ENCODE measurements around the gene STXBP5.
"Not testable (repeated sequence)": the region's sequence is repeated elsewhere in the genome, so short reads cannot be mapped to it uniquely, and the experiment has no call there.

STXBP5 gene

DNA sequence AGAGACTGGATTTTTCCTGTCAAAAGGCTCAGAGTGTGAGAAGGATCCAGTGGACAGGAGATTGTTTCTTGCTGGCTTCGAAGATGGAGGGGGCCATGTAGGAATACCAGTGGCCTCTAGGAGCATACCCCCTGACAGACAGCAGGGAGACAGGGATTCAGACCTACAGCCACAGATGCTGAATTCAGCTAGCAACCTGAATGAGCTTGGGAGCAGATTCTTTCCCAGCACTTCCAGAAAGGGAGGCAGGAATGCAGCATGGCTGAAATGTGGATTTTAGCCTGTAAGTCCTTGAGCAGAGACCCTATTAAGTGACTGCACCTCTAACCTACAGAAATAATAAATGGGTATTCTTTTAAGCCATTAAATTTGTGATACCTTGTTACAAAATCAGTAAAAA, 44.6 kb downstream of the STXBP5 start:
- H3K4me1 ChIP-seq (ENCODE audit: insufficient read depth, insufficient read length), result no peaks in the 10 kb centered on the region
- H3K27me3 ChIP-seq (ENCODE audit: insufficient read depth, insufficient read length), result no peaks in the 10 kb centered on the region
- TF ChIP-seq ZNF274 (IDR thresholded peaks at IDR 0.05; ENCODE audit: low read depth, low read length) (no peak), SUZ12 (IDR thresholded peaks at IDR 0.05; ENCODE audit: extremely low read depth, insufficient read depth, insufficient read length) (no peak), YY1 (IDR thresholded peaks at IDR 0.05; ENCODE audit: insufficient read depth, insufficient read length) (no peak)
- DNase-seq (ENCODE audit: low read depth, low spot score), result no peak
- H3K9me3 ChIP-seq (ENCODE audit: insufficient read depth, low read length), result no peaks in the 10 kb centered on the region
- no peak overlapping the region for H3K4me3 ChIP-seq (ENCODE audit: insufficient read length, low read depth)
- no peak overlapping the region for H3K9ac ChIP-seq (ENCODE audit: insufficient read length, low read depth)
- peaks cover 8% of the 10 kb centered on the region for H3K36me3 ChIP-seq (ENCODE audit: insufficient read depth, insufficient read length, low read length)

DNA sequence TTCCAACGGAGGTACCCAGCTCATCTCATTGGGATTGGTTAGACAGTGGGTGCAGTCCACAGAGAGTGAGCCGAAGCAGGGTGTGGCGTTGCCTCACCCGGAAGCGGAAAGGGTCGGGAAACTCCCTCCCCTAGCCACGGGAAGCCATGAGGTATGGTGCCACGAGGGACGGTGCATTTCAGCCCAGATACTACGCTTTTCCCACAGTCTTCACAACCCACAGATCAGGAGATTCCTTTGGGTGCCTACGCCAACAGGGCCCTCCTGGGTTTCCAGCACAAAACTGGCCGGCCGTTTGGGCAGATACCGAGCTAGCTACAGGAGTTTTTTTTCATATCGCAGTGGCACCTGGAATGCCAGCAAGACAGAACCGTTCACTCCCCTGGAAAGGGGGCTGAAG, 46.9 kb downstream of the STXBP5 start:
- Histone ChIP-seq H3K4me1 (ENCODE audit: insufficient read depth, insufficient read length) (no peaks in the 10 kb centered on the region), H3K9me3 (ENCODE audit: insufficient read depth, low read length) (no peaks in the 10 kb centered on the region), H3K9ac (ENCODE audit: insufficient read length, low read depth) (no peak overlapping the region), H3K27me3 (ENCODE audit: insufficient read depth, insufficient read length) (no peaks in the 10 kb centered on the region), H3K4me3 (ENCODE audit: insufficient read length, low read depth) (no peak overlapping the region), H3K36me3 (ENCODE audit: insufficient read depth, insufficient read length, low read length) (peaks cover 8% of the 10 kb centered on the region)
- TF ChIP-seq YY1 (IDR thresholded peaks at IDR 0.05; ENCODE audit: insufficient read depth, insufficient read length) (no peak), SUZ12 (IDR thresholded peaks at IDR 0.05; ENCODE audit: extremely low read depth, insufficient read depth, insufficient read length) (no peak), ZNF274 (IDR thresholded peaks at IDR 0.05; ENCODE audit: low read depth, low read length) (no peak)
- no peak for DNase-seq (ENCODE audit: low read depth, low spot score)

DNA sequence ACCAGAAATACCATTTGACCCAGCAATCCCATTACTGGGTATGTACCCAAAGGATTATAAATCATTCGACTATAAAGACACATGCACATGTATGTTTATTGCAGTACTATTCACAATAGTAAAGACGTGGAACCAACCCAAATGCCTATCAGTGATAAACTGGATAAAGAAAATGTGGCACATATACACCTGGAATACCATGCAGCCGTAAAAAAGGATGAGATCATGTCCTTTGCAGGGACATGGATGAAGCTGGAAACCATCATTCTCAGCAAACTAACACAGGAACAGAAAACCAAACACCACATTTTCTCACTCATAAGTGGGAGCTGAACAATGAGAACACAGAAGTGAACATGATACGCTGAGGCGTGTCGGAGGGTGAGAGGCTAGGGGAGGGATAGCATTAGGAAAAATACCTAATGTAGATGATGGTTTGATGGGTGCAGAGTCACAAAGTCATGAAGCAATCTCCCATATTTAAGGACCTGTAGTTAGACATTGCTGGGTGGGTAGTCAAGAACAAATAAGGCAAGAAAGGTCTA, 50.8 kb downstream of the STXBP5 start:
- not testable (repeated sequence) for H3K9me3 ChIP-seq (ENCODE audit: insufficient read depth, low read length); H3K9ac ChIP-seq (ENCODE audit: insufficient read length, low read depth); H3K4me1 ChIP-seq (ENCODE audit: insufficient read depth, insufficient read length); H3K27me3 ChIP-seq (ENCODE audit: insufficient read depth, insufficient read length); DNase-seq (ENCODE audit: low read depth, low spot score); H3K4me3 ChIP-seq (ENCODE audit: insufficient read length, low read depth); H3K36me3 ChIP-seq (ENCODE audit: insufficient read depth, insufficient read length, low read length)

DNA sequence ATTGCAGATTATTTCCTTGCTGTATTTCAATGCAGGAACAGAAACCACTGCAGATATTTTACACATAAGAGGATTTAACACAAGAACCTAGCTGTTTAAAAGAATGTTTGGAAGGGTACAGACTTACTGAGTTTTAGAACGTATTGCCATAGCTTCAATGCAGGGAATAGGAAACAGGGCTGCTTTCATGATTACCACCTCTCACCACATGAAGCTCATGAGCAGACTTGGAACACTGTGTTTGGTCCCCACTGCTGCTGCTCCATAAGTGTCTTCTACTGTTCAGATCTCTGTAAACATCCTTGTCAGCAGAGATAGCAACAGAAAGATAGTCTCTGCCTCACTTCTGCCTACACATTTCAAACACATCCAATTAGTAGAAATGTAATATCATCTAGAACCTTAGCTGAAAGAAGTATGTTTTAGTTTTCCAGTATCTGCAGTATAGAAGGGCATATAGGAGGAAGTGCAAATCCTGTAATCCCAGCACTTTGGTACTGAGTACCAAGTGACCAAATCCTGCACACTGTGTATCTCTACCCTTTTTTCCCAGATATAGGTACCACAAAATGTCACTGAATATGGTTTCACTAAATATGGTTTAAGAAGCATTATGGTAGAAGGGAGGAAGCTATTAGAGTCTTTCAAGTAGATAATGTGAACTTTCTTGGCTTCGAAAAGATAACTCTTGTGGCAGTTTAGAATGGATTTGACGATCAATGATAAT, 51.9 kb downstream of the STXBP5 start:
- Histone ChIP-seq H3K4me3 (ENCODE audit: insufficient read length, low read depth) (no peak overlapping the region), H3K27me3 (ENCODE audit: insufficient read depth, insufficient read length) (no peaks in the 10 kb centered on the region), H3K4me1 (ENCODE audit: insufficient read depth, insufficient read length) (no peaks in the 10 kb centered on the region), H3K36me3 (ENCODE audit: insufficient read depth, insufficient read length, low read length) (peaks cover 5% of the 10 kb centered on the region), H3K9ac (ENCODE audit: insufficient read length, low read depth) (no peak overlapping the region), H3K9me3 (ENCODE audit: insufficient read depth, low read length) (no peaks in the 10 kb centered on the region)
- no peak for DNase-seq (ENCODE audit: low read depth, low spot score)
- no peak for TF ChIP-seq ZNF274 (IDR thresholded peaks at IDR 0.05; ENCODE audit: low read depth, low read length)
- TF ChIP-seq YY1 (IDR thresholded peaks at IDR 0.05; ENCODE audit: insufficient read depth, insufficient read length), result no peak
- no peak for TF ChIP-seq SUZ12 (IDR thresholded peaks at IDR 0.05; ENCODE audit: extremely low read depth, insufficient read depth, insufficient read length)

DNA sequence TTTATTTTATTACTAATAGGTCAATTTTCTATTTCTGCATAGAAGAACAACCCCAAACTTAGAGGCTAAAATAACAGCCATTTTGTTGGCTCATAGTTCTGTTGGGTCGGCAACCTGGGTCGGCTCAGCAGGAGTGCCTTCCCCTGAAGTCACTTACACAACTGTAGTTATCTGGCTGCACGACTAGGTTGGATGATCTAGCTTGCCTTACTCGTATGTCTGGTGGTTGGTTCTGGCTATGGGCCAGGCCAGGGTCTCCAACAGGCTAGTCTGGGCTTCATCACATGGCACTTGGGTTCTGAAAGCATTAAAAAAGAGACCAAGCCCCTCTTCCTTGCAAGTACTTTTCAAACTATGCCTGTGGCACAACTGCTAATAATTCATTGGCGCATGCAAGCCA, 53.5 kb downstream of the STXBP5 start:
- DNase-seq (ENCODE audit: low read depth, low spot score), result no peak
- H3K36me3 ChIP-seq (ENCODE audit: insufficient read depth, insufficient read length, low read length), result no peaks in the 10 kb centered on the region
- H3K4me1 ChIP-seq (ENCODE audit: insufficient read depth, insufficient read length), result no peaks in the 10 kb centered on the region
- no peak for TF ChIP-seq ZNF274 (IDR thresholded peaks at IDR 0.05; ENCODE audit: low read depth, low read length)
- TF ChIP-seq YY1 (IDR thresholded peaks at IDR 0.05; ENCODE audit: insufficient read depth, insufficient read length), result no peak
- TF ChIP-seq SUZ12 (IDR thresholded peaks at IDR 0.05; ENCODE audit: extremely low read depth, insufficient read depth, insufficient read length), result no peak
- H3K9ac ChIP-seq (ENCODE audit: insufficient read length, low read depth), result no peak overlapping the region
- no peaks in the 10 kb centered on the region for H3K27me3 ChIP-seq (ENCODE audit: insufficient read depth, insufficient read length)
- H3K9me3 ChIP-seq (ENCODE audit: insufficient read depth, low read length), result no peaks in the 10 kb centered on the region
- no peak overlapping the region for H3K4me3 ChIP-seq (ENCODE audit: insufficient read length, low read depth)

DNA sequence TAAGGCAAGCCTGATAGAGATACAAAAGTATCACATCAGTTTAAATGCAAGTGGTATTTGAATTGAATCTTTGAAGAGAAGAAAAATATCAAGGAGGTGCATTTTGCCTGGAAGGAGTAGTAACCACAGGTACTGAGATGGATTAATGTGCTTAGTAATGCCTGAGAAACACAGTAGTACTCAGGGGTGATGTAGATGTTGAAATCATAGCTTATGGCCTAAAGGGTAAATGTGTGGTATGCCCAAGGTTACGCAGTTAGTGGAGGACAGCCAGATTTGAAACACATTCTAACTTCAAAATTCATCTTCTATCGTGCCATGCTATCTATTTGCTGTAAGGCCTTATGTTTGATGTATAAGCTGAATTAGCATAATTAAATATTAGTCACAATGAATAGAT, 55.9 kb downstream of the STXBP5 start:
- TF ChIP-seq YY1 (IDR thresholded peaks at IDR 0.05; ENCODE audit: insufficient read depth, insufficient read length), result no peak
- no peak for TF ChIP-seq SUZ12 (IDR thresholded peaks at IDR 0.05; ENCODE audit: extremely low read depth, insufficient read depth, insufficient read length)
- TF ChIP-seq ZNF274 (IDR thresholded peaks at IDR 0.05; ENCODE audit: low read depth, low read length), result no peak
- Histone ChIP-seq H3K9ac (ENCODE audit: insufficient read length, low read depth) (no peak overlapping the region), H3K27me3 (ENCODE audit: insufficient read depth, insufficient read length) (no peaks in the 10 kb centered on the region), H3K9me3 (ENCODE audit: insufficient read depth, low read length) (no peaks in the 10 kb centered on the region), H3K4me3 (ENCODE audit: insufficient read length, low read depth) (no peak overlapping the region), H3K36me3 (ENCODE audit: insufficient read depth, insufficient read length, low read length) (no peaks in the 10 kb centered on the region), H3K4me1 (ENCODE audit: insufficient read depth, insufficient read length) (no peaks in the 10 kb centered on the region)
- no peak for DNase-seq (ENCODE audit: low read depth, low spot score)

DNA sequence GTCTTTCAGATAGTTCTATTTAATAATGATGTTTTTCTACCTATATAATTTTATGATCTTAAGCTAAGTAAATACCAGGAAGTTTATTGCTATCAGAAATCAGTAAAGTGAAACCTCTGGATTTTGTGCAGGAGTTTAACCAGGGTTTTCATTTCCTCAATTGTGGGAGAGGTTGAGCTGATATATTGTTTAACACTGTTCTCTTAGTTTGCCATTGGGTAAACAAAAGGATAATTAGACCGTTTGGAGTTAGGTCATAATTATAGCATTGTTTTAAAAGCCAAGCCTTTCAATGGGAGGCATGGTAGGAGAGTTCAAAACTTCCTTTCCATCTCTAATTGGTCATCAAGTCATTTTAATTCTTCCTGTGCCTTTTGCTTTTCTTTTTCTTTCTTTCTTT, 58.7 kb downstream of the STXBP5 start:
- Histone ChIP-seq H3K27me3 (ENCODE audit: insufficient read depth, insufficient read length) (no peaks in the 10 kb centered on the region), H3K9me3 (ENCODE audit: insufficient read depth, low read length) (no peaks in the 10 kb centered on the region), H3K9ac (ENCODE audit: insufficient read length, low read depth) (no peak overlapping the region), H3K4me3 (ENCODE audit: insufficient read length, low read depth) (no peak overlapping the region), H3K36me3 (ENCODE audit: insufficient read depth, insufficient read length, low read length) (no peaks in the 10 kb centered on the region), H3K4me1 (ENCODE audit: insufficient read depth, insufficient read length) (no peaks in the 10 kb centered on the region)
- TF ChIP-seq SUZ12 (IDR thresholded peaks at IDR 0.05; ENCODE audit: extremely low read depth, insufficient read depth, insufficient read length) (no peak), ZNF274 (IDR thresholded peaks at IDR 0.05; ENCODE audit: low read depth, low read length) (no peak), YY1 (IDR thresholded peaks at IDR 0.05; ENCODE audit: insufficient read depth, insufficient read length) (no peak)
- no peak for DNase-seq (ENCODE audit: low read depth, low spot score)
